ENCODE data around the gene TRAF7.
A peak's percentile ranks its signal among the peaks of the same experiment; 100 is the strongest.
"Not testable (repeated sequence)": the region's sequence is repeated elsewhere in the genome, so short reads cannot be mapped to it uniquely, and the experiment has no call there.

TRAF7 gene

DNA sequence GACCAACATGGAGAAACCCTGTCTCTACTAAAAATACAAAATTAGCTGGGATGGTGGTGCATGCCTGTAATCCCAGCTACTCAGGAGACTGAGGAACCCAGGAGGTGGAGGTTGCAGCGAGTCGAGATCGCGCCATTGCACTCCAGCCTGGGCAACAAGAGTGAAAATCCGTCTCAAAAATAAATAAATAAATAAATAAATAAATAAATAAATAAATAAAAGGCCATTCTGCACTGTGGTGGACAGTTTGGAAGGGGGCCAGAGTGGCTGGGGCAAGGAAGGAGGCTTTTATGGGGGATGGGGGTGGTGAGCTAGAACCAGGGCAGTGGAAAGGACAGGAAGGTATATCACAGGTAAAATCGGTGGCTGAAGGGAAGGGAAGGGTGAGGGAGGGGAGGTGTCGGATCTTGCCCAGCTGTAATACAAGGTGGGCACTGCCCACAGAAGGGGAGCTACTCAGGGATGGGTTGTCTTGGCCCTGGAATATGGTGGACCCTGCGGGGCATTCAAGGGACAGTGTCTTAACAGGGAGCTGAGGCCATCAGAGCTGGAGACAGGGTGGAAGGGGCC lies 47.6 kb downstream of the TRAF7 start:
- H3K36me3 ChIP-seq (ENCODE audit: control insufficient read depth, insufficient read depth, low read length) = peaks cover 13% of the 10 kb centered on the region
- no CpG with 5 or more reads among the region's 8 CpGs for WGBS (ENCODE audit: insufficient coverage, insufficient read length)
- not testable (repeated sequence) for DNase-seq (ENCODE audit: low read depth, low spot score); H3K9me3 ChIP-seq (ENCODE audit: control insufficient read depth, insufficient read depth, low read length); H3K27me3 ChIP-seq (ENCODE audit: control insufficient read depth, insufficient read depth, low read length); H3K4me3 ChIP-seq (ENCODE audit: low read length); H3K4me1 ChIP-seq (ENCODE audit: control insufficient read depth, insufficient read depth, low read length); H3K27ac ChIP-seq (ENCODE audit: low read length)

DNA sequence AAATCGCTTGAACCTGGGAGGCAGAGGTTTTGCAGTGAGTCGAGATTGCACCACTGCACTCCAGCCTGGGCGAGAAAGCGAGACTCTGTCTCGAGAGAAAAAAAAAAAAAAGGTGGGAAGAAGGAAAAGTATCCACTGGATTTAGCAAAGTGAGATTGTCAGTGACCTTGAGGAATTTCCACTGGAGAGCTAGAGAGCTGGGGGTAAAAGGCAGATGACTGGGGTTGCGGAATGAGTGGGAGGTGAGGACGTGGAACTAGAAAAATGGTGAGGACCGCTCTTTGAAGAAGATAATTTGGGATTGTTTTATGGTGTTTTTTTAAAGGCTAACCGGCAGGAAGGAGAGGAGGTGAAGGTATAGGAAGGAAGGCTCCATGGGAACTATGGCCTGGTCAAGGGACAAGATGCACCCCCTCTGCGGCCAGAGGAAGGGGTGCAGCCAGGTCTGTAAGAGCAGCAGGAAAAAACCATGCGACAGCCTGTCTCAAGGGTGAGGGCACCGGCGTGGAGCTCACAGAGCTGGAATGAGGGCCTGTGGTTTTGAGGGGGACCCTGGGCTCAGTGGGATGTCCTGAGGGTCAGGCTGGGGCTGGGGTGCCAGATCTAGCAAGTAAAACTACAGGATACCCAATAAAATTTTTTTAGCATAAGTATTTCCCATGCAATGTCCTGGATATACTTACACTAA lies 49.0 kb downstream of the TRAF7 start:
- Histone ChIP-seq H3K27ac (ENCODE audit: low read length) (no peak overlapping the region), H3K4me1 (ENCODE audit: control insufficient read depth, insufficient read depth, low read length) (no peaks in the 10 kb centered on the region; the same call in 1 of the 2 replicates), H3K4me3 (ENCODE audit: low read length) (peak overlapping the region; percentile 70; the same call in 1 of the 2 replicates), H3K27me3 (ENCODE audit: control insufficient read depth, insufficient read depth, low read length) (no peaks in the 10 kb centered on the region), H3K36me3 (ENCODE audit: control insufficient read depth, insufficient read depth, low read length) (peaks cover 27% of the 10 kb centered on the region), H3K9me3 (ENCODE audit: control insufficient read depth, insufficient read depth, low read length) (no peaks in the 10 kb centered on the region)
- WGBS (ENCODE audit: insufficient coverage, insufficient read length) = 100% methylated on average over 4 of the region's 13 CpGs
- DNase-seq (ENCODE audit: low read depth, low spot score) = no peak

DNA sequence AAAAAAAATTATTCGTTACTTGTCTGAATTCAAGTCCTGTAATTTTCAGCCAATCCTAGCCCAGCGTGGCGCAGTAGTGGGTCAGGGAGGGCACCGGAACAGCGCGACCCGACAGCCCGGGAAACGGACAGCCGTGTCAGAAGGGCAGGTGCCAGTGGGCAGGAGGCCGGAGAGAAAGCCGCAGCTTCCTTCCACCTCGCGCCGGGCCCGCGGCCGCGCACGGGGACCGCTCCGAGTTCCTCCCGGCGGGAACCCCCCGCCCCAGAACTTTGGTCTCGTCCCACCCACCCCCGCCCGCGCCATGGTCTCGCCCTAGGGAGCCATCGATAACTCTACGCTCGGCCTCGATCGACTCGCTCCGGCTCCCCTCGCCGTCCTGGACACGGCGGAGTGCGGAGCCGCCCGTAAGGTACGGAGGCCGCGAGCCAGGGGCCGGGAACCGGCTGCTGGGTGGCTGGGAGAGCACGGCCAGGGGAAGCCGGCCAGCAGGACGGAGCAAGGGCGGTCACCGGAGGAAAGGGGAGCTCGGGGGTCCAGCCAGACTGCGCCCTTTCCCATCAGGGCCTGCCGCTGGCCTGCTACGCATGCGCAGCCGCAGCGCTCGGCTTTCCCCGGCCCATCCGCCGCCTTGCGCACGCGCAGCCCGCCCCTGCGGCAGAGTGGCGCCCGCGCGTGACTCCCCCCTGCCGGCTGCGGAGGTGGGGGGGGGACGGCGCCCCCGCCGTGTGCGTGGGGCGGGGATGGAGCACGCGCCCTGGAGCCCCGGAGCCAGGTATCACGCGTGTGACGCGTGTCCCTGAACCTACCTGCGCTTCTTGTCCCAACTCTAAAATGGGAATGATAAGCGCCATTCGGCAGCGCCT lies 49.8 kb downstream of the TRAF7 start, which contains the start of gene MLST8:
Gene MLST8 (plus strand): TSS at position 351 of the 863 bp plus-strand sequence. CDS start 632 bp downstream, outside the sequence.
- peaks cover under 1% of the 10 kb centered on the region; the same call in 1 of the 2 replicates for H3K4me1 ChIP-seq (ENCODE audit: control insufficient read depth, insufficient read depth, low read length)
- no peaks in the 10 kb centered on the region for H3K9me3 ChIP-seq (ENCODE audit: control insufficient read depth, insufficient read depth, low read length)
- peak within 1 kb of the TSS; percentile 70 for H3K4me3 ChIP-seq (ENCODE audit: low read length)
- WGBS (ENCODE audit: insufficient coverage, insufficient read length) = no CpG with 5 or more reads among the region's 93 CpGs
- H3K27ac ChIP-seq (ENCODE audit: low read length) = no peak within 1 kb of the TSS
- H3K27me3 ChIP-seq (ENCODE audit: control insufficient read depth, insufficient read depth, low read length) = no peaks in the 10 kb centered on the region
- peaks cover 27% of the 10 kb centered on the region for H3K36me3 ChIP-seq (ENCODE audit: control insufficient read depth, insufficient read depth, low read length)
- DNase-seq (ENCODE audit: low read depth, low spot score) = no peak

DNA sequence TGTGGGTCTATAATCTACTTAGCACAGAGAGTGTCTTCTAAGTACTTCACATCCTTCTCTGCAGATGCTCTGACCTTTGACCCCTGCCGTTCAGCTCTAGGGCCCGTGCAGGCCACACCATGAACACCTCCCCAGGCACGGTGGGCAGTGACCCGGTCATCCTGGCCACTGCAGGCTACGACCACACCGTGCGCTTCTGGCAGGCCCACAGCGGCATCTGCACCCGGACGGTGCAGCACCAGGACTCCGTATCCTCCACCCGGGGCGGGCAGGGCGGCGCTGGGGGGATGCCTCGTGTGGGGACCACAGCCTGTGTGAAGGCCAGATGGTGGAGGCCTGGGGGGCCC lies 50.4 kb downstream of the TRAF7 start:
- Histone ChIP-seq H3K4me3 (ENCODE audit: low read length) (peak overlapping the region; percentile 70), H3K27me3 (ENCODE audit: control insufficient read depth, insufficient read depth, low read length) (no peaks in the 10 kb centered on the region), H3K36me3 (ENCODE audit: control insufficient read depth, insufficient read depth, low read length) (peaks cover 27% of the 10 kb centered on the region), H3K27ac (ENCODE audit: low read length) (no peak overlapping the region), H3K9me3 (ENCODE audit: control insufficient read depth, insufficient read depth, low read length) (no peaks in the 10 kb centered on the region), H3K4me1 (ENCODE audit: control insufficient read depth, insufficient read depth, low read length) (peaks cover 5% of the 10 kb centered on the region; the same call in 1 of the 2 replicates)
- WGBS (ENCODE audit: insufficient coverage, insufficient read length) = no CpG with 5 or more reads among the region's 16 CpGs
- no peak for DNase-seq (ENCODE audit: low read depth, low spot score)

DNA sequence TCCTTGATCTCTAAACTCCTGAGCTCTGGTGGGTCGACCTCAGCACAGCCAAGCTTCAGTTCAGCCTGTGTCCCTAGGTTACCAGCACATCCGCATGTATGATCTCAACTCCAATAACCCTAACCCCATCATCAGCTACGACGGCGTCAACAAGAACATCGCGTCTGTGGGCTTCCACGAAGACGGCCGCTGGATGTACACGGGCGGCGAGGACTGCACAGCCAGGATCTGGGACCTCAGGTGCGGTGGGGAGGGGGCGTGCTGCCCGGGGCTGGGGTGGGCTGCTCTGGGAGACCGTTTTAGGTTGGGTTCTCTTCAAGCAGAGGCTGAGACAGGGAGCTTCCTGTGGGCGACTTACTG lies 50.8 kb downstream of the TRAF7 start:
- H3K9me3 ChIP-seq (ENCODE audit: control insufficient read depth, insufficient read depth, low read length) = no peaks in the 10 kb centered on the region
- WGBS (ENCODE audit: insufficient coverage, insufficient read length) = no CpG with 5 or more reads among the region's 18 CpGs
- no peak overlapping the region; the same call in 1 of the 2 replicates for H3K4me3 ChIP-seq (ENCODE audit: low read length)
- no peak overlapping the region for H3K27ac ChIP-seq (ENCODE audit: low read length)
- peaks cover 27% of the 10 kb centered on the region for H3K36me3 ChIP-seq (ENCODE audit: control insufficient read depth, insufficient read depth, low read length)
- H3K27me3 ChIP-seq (ENCODE audit: control insufficient read depth, insufficient read depth, low read length) = no peaks in the 10 kb centered on the region
- DNase-seq (ENCODE audit: low read depth, low spot score) = no peak
- H3K4me1 ChIP-seq (ENCODE audit: control insufficient read depth, insufficient read depth, low read length) = peaks cover 7% of the 10 kb centered on the region

DNA sequence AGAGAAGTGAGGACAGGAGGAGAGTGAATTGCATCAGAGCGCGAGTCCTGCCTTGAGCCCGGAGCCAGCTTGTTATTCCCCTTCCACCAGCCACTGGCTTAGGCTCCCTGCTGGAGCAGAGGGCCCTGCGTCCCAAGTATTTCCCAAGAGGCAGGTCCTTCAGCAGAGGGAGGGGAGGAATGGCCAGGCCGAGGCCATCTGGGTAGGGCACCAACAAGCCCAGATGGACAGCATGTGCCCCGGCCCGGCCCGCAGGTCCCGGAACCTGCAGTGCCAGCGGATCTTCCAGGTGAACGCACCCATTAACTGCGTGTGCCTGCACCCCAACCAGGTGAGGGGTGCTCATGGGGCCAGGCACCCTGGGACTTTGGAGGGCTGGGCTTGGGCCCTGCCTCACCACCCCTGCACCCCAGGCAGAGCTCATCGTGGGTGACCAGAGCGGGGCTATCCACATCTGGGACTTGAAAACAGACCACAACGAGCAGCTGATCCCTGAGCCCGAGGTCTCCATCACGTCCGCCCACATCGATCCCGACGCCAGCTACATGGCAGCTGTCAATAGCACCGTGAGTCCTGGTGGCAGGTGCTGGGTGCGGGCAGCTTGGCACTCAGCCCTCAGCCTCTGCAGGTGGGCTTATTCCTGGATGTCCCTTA lies 51.3 kb downstream of the TRAF7 start:
- Histone ChIP-seq H3K4me3 (ENCODE audit: low read length) (no peak overlapping the region), H3K36me3 (ENCODE audit: control insufficient read depth, insufficient read depth, low read length) (peaks cover 28% of the 10 kb centered on the region), H3K27ac (ENCODE audit: low read length) (no peak overlapping the region), H3K4me1 (ENCODE audit: control insufficient read depth, insufficient read depth, low read length) (peaks cover 7% of the 10 kb centered on the region), H3K27me3 (ENCODE audit: control insufficient read depth, insufficient read depth, low read length) (no peaks in the 10 kb centered on the region), H3K9me3 (ENCODE audit: control insufficient read depth, insufficient read depth, low read length) (no peaks in the 10 kb centered on the region)
- no peak for DNase-seq (ENCODE audit: low read depth, low spot score)
- no CpG with 5 or more reads among the region's 23 CpGs for WGBS (ENCODE audit: insufficient coverage, insufficient read length)

DNA sequence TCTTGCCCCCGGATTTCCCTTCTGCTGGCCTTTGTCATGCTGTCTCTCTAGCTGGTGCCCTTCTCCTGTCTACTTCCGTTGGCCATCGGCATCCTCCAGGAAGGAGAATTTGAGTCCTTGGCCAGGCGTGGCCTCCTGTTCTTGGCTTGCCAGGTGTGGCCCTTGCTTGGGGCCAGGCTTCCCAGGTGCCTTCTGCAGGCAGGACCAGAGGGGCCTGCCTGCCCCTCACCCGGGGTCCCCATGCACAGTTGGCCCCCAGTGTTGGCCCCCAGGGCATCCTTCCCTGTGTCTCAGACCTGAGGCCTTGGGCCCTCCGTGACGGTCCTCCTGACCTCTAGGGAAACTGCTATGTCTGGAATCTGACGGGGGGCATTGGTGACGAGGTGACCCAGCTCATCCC lies 52.3 kb downstream of the TRAF7 start:
- Histone ChIP-seq H3K36me3 (ENCODE audit: control insufficient read depth, insufficient read depth, low read length) (peaks cover 37% of the 10 kb centered on the region), H3K4me3 (ENCODE audit: low read length) (no peak overlapping the region), H3K9me3 (ENCODE audit: control insufficient read depth, insufficient read depth, low read length) (no peaks in the 10 kb centered on the region), H3K27ac (ENCODE audit: low read length) (no peak overlapping the region), H3K4me1 (ENCODE audit: control insufficient read depth, insufficient read depth, low read length) (peaks cover 7% of the 10 kb centered on the region), H3K27me3 (ENCODE audit: control insufficient read depth, insufficient read depth, low read length) (no peaks in the 10 kb centered on the region)
- WGBS (ENCODE audit: insufficient coverage, insufficient read length) = no CpG with 5 or more reads among the region's 9 CpGs
- no peak for DNase-seq (ENCODE audit: low read depth, low spot score)

DNA sequence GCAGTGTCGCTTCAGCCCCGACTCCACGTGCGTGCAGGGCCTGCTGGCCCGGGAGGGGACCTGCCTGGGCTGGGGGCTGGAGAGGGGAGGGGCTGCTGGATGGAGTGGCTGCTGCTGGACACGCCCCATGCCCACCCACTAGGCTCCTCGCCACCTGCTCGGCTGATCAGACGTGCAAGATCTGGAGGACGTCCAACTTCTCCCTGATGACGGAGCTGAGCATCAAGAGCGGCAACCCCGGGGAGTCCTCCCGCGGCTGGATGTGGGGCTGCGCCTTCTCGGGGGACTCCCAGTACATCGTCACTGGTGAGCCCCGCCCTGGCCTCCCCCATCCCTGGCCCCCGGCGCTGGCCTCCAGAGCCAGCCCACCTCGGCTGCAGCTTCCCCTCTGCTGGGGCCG lies 52.7 kb downstream of the TRAF7 start:
- H3K36me3 ChIP-seq (ENCODE audit: control insufficient read depth, insufficient read depth, low read length) = peaks cover 37% of the 10 kb centered on the region
- DNase-seq (ENCODE audit: low read depth, low spot score) = no peak
- no peaks in the 10 kb centered on the region for H3K27me3 ChIP-seq (ENCODE audit: control insufficient read depth, insufficient read depth, low read length)
- no peaks in the 10 kb centered on the region for H3K9me3 ChIP-seq (ENCODE audit: control insufficient read depth, insufficient read depth, low read length)
- H3K4me1 ChIP-seq (ENCODE audit: control insufficient read depth, insufficient read depth, low read length) = peaks cover 7% of the 10 kb centered on the region
- WGBS (ENCODE audit: insufficient coverage, insufficient read length) = no CpG with 5 or more reads among the region's 23 CpGs
- no peak overlapping the region for H3K27ac ChIP-seq (ENCODE audit: low read length)
- H3K4me3 ChIP-seq (ENCODE audit: low read length) = no peak overlapping the region

DNA sequence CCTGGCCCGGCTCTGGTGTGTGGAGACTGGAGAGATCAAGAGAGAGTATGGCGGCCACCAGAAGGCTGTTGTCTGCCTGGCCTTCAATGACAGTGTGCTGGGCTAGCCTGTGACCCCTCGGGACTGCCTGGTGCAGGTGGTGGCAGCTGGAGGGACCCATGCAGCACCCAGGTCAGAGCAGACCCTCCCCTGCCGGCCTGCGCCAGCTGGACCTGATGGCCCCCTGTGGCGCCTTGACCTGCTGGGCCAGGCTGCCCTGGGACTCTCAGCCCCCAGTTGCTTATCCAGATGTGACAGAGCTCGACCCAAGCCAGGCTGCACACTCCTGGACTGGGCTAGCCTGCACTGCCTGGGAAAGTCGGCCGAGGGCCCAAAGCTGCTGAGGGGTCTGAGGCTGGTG lies 53.2 kb downstream of the TRAF7 start:
- H3K27ac ChIP-seq (ENCODE audit: low read length) = no peak overlapping the region
- H3K9me3 ChIP-seq (ENCODE audit: control insufficient read depth, insufficient read depth, low read length) = no peaks in the 10 kb centered on the region
- peaks cover 7% of the 10 kb centered on the region for H3K4me1 ChIP-seq (ENCODE audit: control insufficient read depth, insufficient read depth, low read length)
- no peaks in the 10 kb centered on the region for H3K27me3 ChIP-seq (ENCODE audit: control insufficient read depth, insufficient read depth, low read length)
- H3K36me3 ChIP-seq (ENCODE audit: control insufficient read depth, insufficient read depth, low read length) = peaks cover 37% of the 10 kb centered on the region
- no CpG with 5 or more reads among the region's 9 CpGs for WGBS (ENCODE audit: insufficient coverage, insufficient read length)
- no peak overlapping the region for H3K4me3 ChIP-seq (ENCODE audit: low read length)
- no peak for DNase-seq (ENCODE audit: low read depth, low spot score)

All from iPS DF 6.9 (cell line).